Stimulated activated CD4-positive, alpha-beta T cell treated with anti-CD3 and anti-CD28 coated beads, TNF-alpha, amount 100 ng/mL, for 48 hours (primary cell): ENCODE results near the gene ASPSCR1.
A peak's percentile ranks its signal among the peaks of the same experiment; 100 is the strongest.

Experiments
- DNase-seq, 3 donors: peaks; one replicate each; pipeline ENCODE4 v3.0.0-alpha.2; 2020; ENCODE audit warnings: low read depth in 3 of 3

Gene ASPSCR1

GRCh38 chr17:82012640-82013295 is 35.3 kb downstream of the ASPSCR1 start:
- no peak for DNase-seq

- no peak for DNase-seq
Measured at GRCh38 chr17:82013341-82013740, 35.9 kb downstream of the ASPSCR1 start.

- no peak for DNase-seq
Measured at GRCh38 chr17:82013772-82014321, 36.4 kb downstream of the ASPSCR1 start.

GRCh38 chr17:82014432-82014831 is 37.0 kb downstream of the ASPSCR1 start:
- no peak for DNase-seq

- no peak for DNase-seq
Measured at GRCh38 chr17:82014971-82015310, 37.5 kb downstream of the ASPSCR1 start.

GRCh38 chr17:82015311-82015971 is 38.0 kb downstream of the ASPSCR1 start:
- DNase-seq: no peak

GRCh38 chr17:82016061-82016874 is 38.8 kb downstream of the ASPSCR1 start:
- DNase-seq: no peak

GRCh38 chr17:82016875-82017459 is 39.5 kb downstream of the ASPSCR1 start:
- no peak for DNase-seq

- no peak for DNase-seq
Measured at GRCh38 chr17:82017612-82018151, 40.3 kb downstream of the ASPSCR1 start.

GRCh38 chr17:82018152-82018988 is 40.9 kb downstream of the ASPSCR1 start:
- DNase-seq: no peak

- DNase-seq: no peak
Measured at GRCh38 chr17:82018989-82019689, 41.7 kb downstream of the ASPSCR1 start.

- DNase-seq: peak; percentile 52 to 65 (median 54)
Measured at GRCh38 chr17:82019690-82020571, 42.5 kb downstream of the ASPSCR1 start.

- no peak for DNase-seq
Measured at GRCh38 chr17:82020572-82021106, 43.2 kb downstream of the ASPSCR1 start.

GRCh38 chr17:82021107-82021899 is 43.9 kb downstream of the ASPSCR1 start:
- no peak for DNase-seq

GRCh38 chr17:82021900-82022309 is 44.5 kb downstream of the ASPSCR1 start:
- no peak for DNase-seq

GRCh38 chr17:82022310-82022980 is 45.0 kb downstream of the ASPSCR1 start, which contains the start of gene CENPX:
TSS of gene CENPX (minus strand) at chr17:82022878. CDS start at chr17:82022861, 17 bp downstream.
- DNase-seq: no peak

GRCh38 chr17:82022981-82023446 is 45.6 kb downstream of the ASPSCR1 start, which contains the start of gene LRRC45:
TSS of gene LRRC45 (plus strand) at chr17:82023305. CDS start at chr17:82023644, 339 bp downstream.
- DNase-seq: peak; percentile 100
